HepG2 (cell line): ENCODE measurements around the gene RTP1. TPM values are rescaled to one million over a fixed set of nuclear protein-coding genes. Genes with fewer than 3 reads are reported as not detected.

Experiments used
- ATAC-seq: fragments of 200-7000 bp; cut with Tn5 transposase; 3 replicates; pipeline ENCODE4 v1.9.1; 2020; ENCODE audit warnings: mild to moderate bottlenecking, moderate library complexity
- BruUV-seq: library from RNA; stranded (reverse); fragments of 400-500 nt; replicated peaks from 2 replicates; lab custom pipeline; 2021; lab: Mats Ljungman, UMichigan
- CTCF ChIA-PET: fragments of 300-600 bp; formaldehyde crosslinking; extraction: SDS; loops from one replicate; lab custom pipeline; 2021; ENCODE audit warnings: low total read pairs, inconsistent platforms, low intra/inter-chr PET ratio; lab: Yijun Ruan, JAX
- POLR2A ChIA-PET: fragments of 350-600 bp; sonication (Branson Sonifier 250); formaldehyde crosslinking; loops from one replicate; lab custom pipeline; 2020; ENCODE audit warnings: antibody characterized with exemption, inconsistent platforms; lab: Yijun Ruan, JAX
- DNase-seq: peaks from one replicate; pipeline ENCODE4 v3.0.0-alpha.2; 2015; ENCODE audit warnings: low spot score
- FAIRE-seq: peaks from 3 replicates; lab custom pipeline; 2011; peaks lifted over from hg19 to GRCh38; lab: Jason Lieb, UNC
- H2AFZ ChIP-seq: one replicate; pipeline ENCODE4 v1.6.1; 2011; ENCODE audit warnings: low read length, inconsistent platforms
- H3K27ac ChIP-seq: fragments of 300-600 bp; 3 replicates; pipeline ENCODE4 v1.8.0; 2011; ENCODE audit warnings: mixed run types, mild to moderate bottlenecking, mixed read lengths, low read length, inconsistent platforms; ENCODE audit not compliant: insufficient read depth; ENCODE audit errors: extremely low read length
- H3K27me3 ChIP-seq, 2 experiments: fragments of 200-600 bp in 1 of 2; 2 replicates in 1 of 2; 3 replicates in 1 of 2; pipeline versions ENCODE4 v1.6.0 to v1.8.0; 2011; ENCODE audit warnings: low read length in 2 of 2, mild to moderate bottlenecking in 2 of 2, moderate library complexity in 2 of 2, inconsistent platforms in 1 of 2; ENCODE audit not compliant: insufficient read depth in 2 of 2, control insufficient read depth in 1 of 2
- H3K36me3 ChIP-seq, 2 experiments: fragments of 200-600 bp in 1 of 2; replicated peaks in 1 of 2; 2 replicates in 1 of 2; 3 replicates in 1 of 2; pipeline versions ENCODE4 v1.5.1 to v1.8.0; 2011; ENCODE audit warnings: low read length in 2 of 2, inconsistent platforms in 1 of 2; ENCODE audit not compliant: insufficient read depth in 2 of 2, control insufficient read depth in 1 of 2
- H3K4me1 ChIP-seq: 2 replicates; pipeline ENCODE4 v1.5.1; 2012; ENCODE audit warnings: low read length, inconsistent platforms; ENCODE audit not compliant: insufficient read depth
- H3K4me2 ChIP-seq: 2 replicates; pipeline ENCODE4 v1.6.0; 2011; ENCODE audit warnings: low read depth, low read length, inconsistent platforms
- H3K4me3 ChIP-seq, 3 experiments: fragments of 200-600 bp in 1 of 3; sonication (generic), shearing (Covaris generic) in 1 of 3; replicated peaks in 1 of 3; 2 replicates each; pipeline ENCODE4 v1.5.1; 2011 to 2016; ENCODE audit warnings: low read length in 3 of 3, inconsistent platforms in 2 of 3, low read depth in 2 of 3, mild to moderate bottlenecking in 2 of 3, control low read depth in 1 of 3, mixed read lengths in 1 of 3; ENCODE audit not compliant: insufficient read depth in 1 of 3
- H3K79me2 ChIP-seq: one replicate; pipeline ENCODE4 v1.6.1; 2011; ENCODE audit warnings: low read length, inconsistent platforms; ENCODE audit not compliant: insufficient read depth
- H3K9ac ChIP-seq: 2 replicates; pipeline ENCODE4 v1.6.0; 2011; ENCODE audit warnings: mild to moderate bottlenecking, low read depth, low read length, inconsistent platforms; ENCODE audit not compliant: insufficient read depth
- H3K9me3 ChIP-seq: 2 replicates; pipeline ENCODE4 v1.5.1; 2012; ENCODE audit warnings: mild to moderate bottlenecking, low read length
- H4K20me1 ChIP-seq: 2 replicates; pipeline ENCODE4 v1.6.0; 2011; ENCODE audit warnings: inconsistent platforms, mild to moderate bottlenecking, low read length, moderate library complexity; ENCODE audit not compliant: insufficient read depth
- AGO1 ChIP-seq: fragments of 200-400 bp; formaldehyde crosslinking; IDR thresholded peaks from 2 replicates; pipeline ENCODE4 v1.6.1; 2017; ENCODE audit warnings: mild to moderate bottlenecking, low read depth, low read length, moderate library complexity; ENCODE audit not compliant: poor library complexity, severe bottlenecking
- HMGA1 ChIP-seq: sonication (generic); formaldehyde crosslinking; conservative IDR thresholded peaks from 2 replicates; pipeline ENCODE4 v1.4.0; 2020; ENCODE audit warnings: missing genetic modification reagents
- ISX ChIP-seq: sonication (generic); formaldehyde crosslinking; conservative IDR thresholded peaks from 2 replicates; pipeline ENCODE4 v1.5.0; 2020; ENCODE audit warnings: missing genetic modification reagents
- KIAA2018 ChIP-seq: sonication (generic); formaldehyde crosslinking; IDR thresholded peaks from 2 replicates; pipeline ENCODE4 v1.5.0; 2020; ENCODE audit warnings: mild to moderate bottlenecking, missing genetic modification reagents, borderline replicate concordance
- SSRP1 ChIP-seq: IDR thresholded peaks from 2 replicates; pipeline ENCODE4 v1.6.1; 2016; ENCODE audit warnings: control low read depth
- XRCC5 ChIP-seq: fragments of 200-400 bp; formaldehyde crosslinking; optimal IDR thresholded peaks from 2 replicates; pipeline ENCODE3; 2017; ENCODE audit warnings: mild to moderate bottlenecking, low read length
- ZBTB46 ChIP-seq: sonication (generic); formaldehyde crosslinking; IDR thresholded peaks from 2 replicates; pipeline ENCODE4 v1.4.0; 2020; ENCODE audit warnings: mild to moderate bottlenecking, missing genetic modification reagents, borderline replicate concordance
- ZNF33B ChIP-seq: sonication (generic); formaldehyde crosslinking; IDR thresholded peaks from 2 replicates; pipeline ENCODE4 v1.5.1; 2020; ENCODE audit warnings: mild to moderate bottlenecking, missing genetic modification reagents
- ZNF350 ChIP-seq: sonication (generic); formaldehyde crosslinking; IDR thresholded peaks from 2 replicates; pipeline ENCODE4 v1.4.0; 2020; ENCODE audit warnings: mild to moderate bottlenecking, low read depth, missing genetic modification reagents, borderline replicate concordance
- ZNF460 ChIP-seq: sonication (generic); formaldehyde crosslinking; IDR thresholded peaks from 2 replicates; pipeline ENCODE4 v1.5.1; 2020; ENCODE audit warnings: missing genetic modification reagents, mild to moderate bottlenecking, borderline replicate concordance
- ZNF543 ChIP-seq: sonication (generic); formaldehyde crosslinking; IDR thresholded peaks from 2 replicates; pipeline ENCODE4 v1.4.0; 2020; ENCODE audit warnings: mild to moderate bottlenecking, missing genetic modification reagents
- ZNF598 ChIP-seq: sonication (generic); formaldehyde crosslinking; IDR thresholded peaks from 2 replicates; pipeline ENCODE4 v1.5.1; 2020; ENCODE audit warnings: mild to moderate bottlenecking, missing genetic modification reagents, borderline replicate concordance
- ZNF749 ChIP-seq: sonication (generic); formaldehyde crosslinking; IDR thresholded peaks from 2 replicates; pipeline ENCODE4 v1.8.0; 2022; ENCODE audit warnings: mild to moderate bottlenecking, missing genetic modification reagents, moderate library complexity, borderline replicate concordance
- WGBS: methylation state at CpG from one replicate; pipeline ENCODE4 v1.1.6; 2017; ENCODE audit warnings: low lambda C conversion rate; 5-methylcytosine and 5-hydroxymethylcytosine counted together
- in situ Hi-C: cut with HindIII; loops from 2 replicates; pipeline ENCODE4 v1.10.0; 2017; ENCODE audit warnings: low pct_unique_long_range_greater_than_20kb; ENCODE audit not compliant: extremely low pct_ligation_motif_present
- intact Hi-C: fragments of 100-400 bp; cut with micrococcal nuclease; formaldehyde crosslinking; loops from one replicate; pipeline ENCODE4 v1.10.0; 2022; ENCODE audit not compliant: unreplicated experiment
- polyA plus RNA-seq, 8 experiments: library from polyadenylated mRNA; depleted of rRNA in 3 of 8; stranded (reverse) in 7 of 8; unstranded in 1 of 8; fragments of >200 nt; fragmentation: Illumina TruSeq in 4 of 8; extraction: Trizol in 4 of 8; gene quantifications; 2 replicates each; pipeline versions ENCODE4 v1.2.1 to v1.2.3, GENCODE V29; 2011 to 2016; ENCODE audit warnings: low read depth in 4 of 8, missing spikeins in 1 of 8, mixed read lengths in 1 of 8; ENCODE audit not compliant: insufficient read depth in 1 of 8
- total RNA-seq, 5 experiments: library from RNA; depleted of rRNA; stranded (reverse); fragments of >200 nt; fragmentation: Illumina TruSeq; extraction: Trizol; gene quantifications; 2 replicates each; pipeline ENCODE4 v1.2.3, GENCODE V29; 2016; ENCODE audit warnings: low read depth in 1 of 5
- TF ChIP-seq, protein P1 (sequence below): sonication (generic); formaldehyde crosslinking; IDR thresholded peaks from 2 replicates; pipeline ENCODE4 v1.4.0; 2020; ENCODE audit warnings: mild to moderate bottlenecking, missing genetic modification reagents

RTP1 gene
- total and polyA plus RNA-seq, 2 of the 13 experiments (the other 11 are each of a cell fraction or from before 2014, with no cell fraction given): not detected

DNA sequence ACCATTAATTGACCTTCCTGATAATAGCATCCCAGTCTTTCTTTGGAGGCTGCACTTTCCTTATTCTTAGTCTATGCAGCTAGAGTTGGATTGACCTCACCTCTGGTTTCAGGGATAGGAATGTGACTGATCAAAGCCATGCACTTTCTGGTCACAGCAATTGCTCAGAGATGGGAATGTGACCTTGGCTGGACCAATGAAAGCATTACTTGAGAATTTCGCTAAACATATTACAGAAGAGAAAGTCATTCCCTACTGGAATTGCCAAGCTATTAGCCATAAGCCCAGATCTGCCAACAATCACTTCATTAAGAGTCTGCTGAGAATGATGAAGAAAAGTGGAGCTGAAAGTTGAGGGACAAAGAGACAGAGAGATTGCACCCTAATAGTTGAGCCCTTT is 32.7 kb downstream of the RTP1 start:
- Histone ChIP-seq H3K4me2 (no peak overlapping the region), H3K4me3 (no peak overlapping the region), H2AFZ (no peak overlapping the region), H3K9ac (no peak overlapping the region), H3K9me3 (no peaks in the 10 kb centered on the region), H3K27ac (no peak overlapping the region), H3K79me2 (no peaks in the 10 kb centered on the region), H3K4me1 (no peaks in the 10 kb centered on the region), H3K27me3 (no peaks in the 10 kb centered on the region), H3K36me3 (no peaks in the 10 kb centered on the region), H4K20me1 (no peaks in the 10 kb centered on the region)
- ChIA-PET POLR2A (no interaction called here), CTCF (no interaction called here)
- FAIRE-seq: no peak
- no peak for DNase-seq
- BruUV-seq: no TSS peak
- intact Hi-C loops: no loop called here
- TF ChIP-seq KIAA2018 (CRISPR knock-in tag): no peak
- no peak for TF ChIP-seq ZNF460 (CRISPR knock-in tag)
- TF ChIP-seq ZNF33B: no peak
- TF ChIP-seq ISX (CRISPR knock-in tag): no peak
- no peak for TF ChIP-seq ZNF543
- no peak for TF ChIP-seq AGO1
- TF ChIP-seq ZNF598 (CRISPR knock-in tag): no peak
- TF ChIP-seq XRCC5: no peak
- TF ChIP-seq, protein P1, sequence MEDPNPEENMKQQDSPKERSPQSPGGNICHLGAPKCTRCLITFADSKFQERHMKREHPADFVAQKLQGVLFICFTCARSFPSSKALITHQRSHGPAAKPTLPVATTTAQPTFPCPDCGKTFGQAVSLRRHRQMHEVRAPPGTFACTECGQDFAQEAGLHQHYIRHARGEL (CRISPR knock-in tag): no peak
- no peak for TF ChIP-seq SSRP1 (CRISPR knock-in tag)
- TF ChIP-seq ZBTB46: no peak
- no peak for TF ChIP-seq ZNF350 (CRISPR knock-in tag)
- no peak for TF ChIP-seq HMGA1 (CRISPR knock-in tag)
- no peak for TF ChIP-seq ZNF749 (CRISPR knock-in tag)
- no peak for ATAC-seq
- in situ Hi-C loops: no loop called here
- WGBS: 23% methylated on average over 1 of the region's 1 CpG
